HG02870 (cell line): Measurements from ENCODE around the gene HASPIN.

Source experiments
- ATAC-seq: cut with Tn5 transposase; IDR thresholded peaks from one replicate; pipeline ENCODE4 v1.9.1; 2021; ENCODE audit warnings: mild to moderate bottlenecking, moderate library complexity; ENCODE audit not compliant: unreplicated experiment

The HASPIN gene

GRCh38 chr17:3762922-3763776 lies 39.4 kb downstream of the HASPIN start:
- ATAC-seq = no peak

GRCh38 chr17:3763777-3764170 lies 40.1 kb downstream of the HASPIN start:
- ATAC-seq = no peak

- no peak for ATAC-seq
Measured at GRCh38 chr17:3765981-3766380, 42.3 kb downstream of the HASPIN start.

GRCh38 chr17:3766779-3767178 lies 43.1 kb downstream of the HASPIN start:
- ATAC-seq = no peak

GRCh38 chr17:3768341-3768740 lies 44.6 kb downstream of the HASPIN start:
- no peak for ATAC-seq

- no peak for ATAC-seq
Measured at GRCh38 chr17:3768769-3769168, 45.1 kb downstream of the HASPIN start.

GRCh38 chr17:3770466-3770865 lies 46.8 kb downstream of the HASPIN start:
- no peak for ATAC-seq

- ATAC-seq = no peak
Measured at GRCh38 chr17:3771140-3771539, 47.4 kb downstream of the HASPIN start.

- ATAC-seq = no peak
Measured at GRCh38 chr17:3772764-3773163, 49.1 kb downstream of the HASPIN start.

- ATAC-seq = no peak
Measured at GRCh38 chr17:3773511-3773910, 49.8 kb downstream of the HASPIN start.

- no peak for ATAC-seq
Measured at GRCh38 chr17:3773966-3774365, 50.3 kb downstream of the HASPIN start.
